HS-5 (cell line): ENCODE measurements around the gene ADGRG1.

Experiments
- DNase-seq: peaks from one replicate; pipeline ENCODE4 v3.0.0-alpha.2; 2012; ENCODE audit warnings: low read depth

The ADGRG1 gene

GRCh38 chr16:57606147-57606846 lies 22.1 kb upstream of the ADGRG1 start:
- DNase-seq = no peak

- DNase-seq = no peak
These were observed 21.5 kb upstream of the ADGRG1 start for GRCh38 chr16:57606847-57607501.

- no peak for DNase-seq
These were observed 20.6 kb upstream of the ADGRG1 start for GRCh38 chr16:57607676-57608461.

- no peak for DNase-seq
These were observed 19.8 kb upstream of the ADGRG1 start for GRCh38 chr16:57608462-57609113.

- no peak for DNase-seq
These were observed 18.7 kb upstream of the ADGRG1 start for GRCh38 chr16:57609541-57610401.

- DNase-seq = no peak
These were observed 17.8 kb upstream of the ADGRG1 start for GRCh38 chr16:57610611-57611010.

- DNase-seq = no peak
These were observed 17.2 kb upstream of the ADGRG1 start for GRCh38 chr16:57611181-57611580.

- DNase-seq = no peak
These were observed 16.7 kb upstream of the ADGRG1 start for GRCh38 chr16:57611706-57612105.

GRCh38 chr16:57612494-57612893 lies 15.9 kb upstream of the ADGRG1 start:
- DNase-seq = no peak

- DNase-seq = no peak
These were observed 14.9 kb upstream of the ADGRG1 start for GRCh38 chr16:57613514-57613913.

GRCh38 chr16:57614536-57614935 lies 13.9 kb upstream of the ADGRG1 start:
- no peak for DNase-seq

- no peak for DNase-seq
These were observed 13.5 kb upstream of the ADGRG1 start for GRCh38 chr16:57614944-57615343.

GRCh38 chr16:57615813-57616212 lies 12.6 kb upstream of the ADGRG1 start:
- no peak for DNase-seq

- DNase-seq = no peak
These were observed 12.2 kb upstream of the ADGRG1 start for GRCh38 chr16:57616241-57616640.

GRCh38 chr16:57616876-57617275 lies 11.6 kb upstream of the ADGRG1 start:
- no peak for DNase-seq

- no peak for DNase-seq
These were observed 10.8 kb upstream of the ADGRG1 start for GRCh38 chr16:57617604-57618111.

- no peak for DNase-seq
These were observed 9.9 kb upstream of the ADGRG1 start for GRCh38 chr16:57618296-57619132.

GRCh38 chr16:57619133-57619605 lies 9.3 kb upstream of the ADGRG1 start:
- no peak for DNase-seq

- DNase-seq = no peak
These were observed 8.7 kb upstream of the ADGRG1 start for GRCh38 chr16:57619606-57620334.
